Measurements from ENCODE around the gene FXYD5.
A peak's percentile ranks its signal among the peaks of the same experiment; 100 is the strongest.

Gene FXYD5

GRCh38 chr19:35138305-35138892, 16.1 kb upstream of the FXYD5 start, which contains the start of gene FXYD1:
Gene FXYD1, plus strand, starts transcription at chr19:35138824. Its CDS starts 1,256 bp downstream, at chr19:35140080.
- Histone ChIP-seq H3K9me3 (ENCODE audit: control insufficient read depth, insufficient read depth, low read length) (no peaks in the 10 kb centered on the region), H3K9ac (ENCODE audit: low read depth, low read length) (no peak within 1 kb of the TSS), H3K36me3 (ENCODE audit: insufficient read depth, low read length) (no peaks in the 10 kb centered on the region), H3K4me1 (ENCODE audit: insufficient read depth, low read length) (peaks cover 26% of the 10 kb centered on the region)

DNA sequence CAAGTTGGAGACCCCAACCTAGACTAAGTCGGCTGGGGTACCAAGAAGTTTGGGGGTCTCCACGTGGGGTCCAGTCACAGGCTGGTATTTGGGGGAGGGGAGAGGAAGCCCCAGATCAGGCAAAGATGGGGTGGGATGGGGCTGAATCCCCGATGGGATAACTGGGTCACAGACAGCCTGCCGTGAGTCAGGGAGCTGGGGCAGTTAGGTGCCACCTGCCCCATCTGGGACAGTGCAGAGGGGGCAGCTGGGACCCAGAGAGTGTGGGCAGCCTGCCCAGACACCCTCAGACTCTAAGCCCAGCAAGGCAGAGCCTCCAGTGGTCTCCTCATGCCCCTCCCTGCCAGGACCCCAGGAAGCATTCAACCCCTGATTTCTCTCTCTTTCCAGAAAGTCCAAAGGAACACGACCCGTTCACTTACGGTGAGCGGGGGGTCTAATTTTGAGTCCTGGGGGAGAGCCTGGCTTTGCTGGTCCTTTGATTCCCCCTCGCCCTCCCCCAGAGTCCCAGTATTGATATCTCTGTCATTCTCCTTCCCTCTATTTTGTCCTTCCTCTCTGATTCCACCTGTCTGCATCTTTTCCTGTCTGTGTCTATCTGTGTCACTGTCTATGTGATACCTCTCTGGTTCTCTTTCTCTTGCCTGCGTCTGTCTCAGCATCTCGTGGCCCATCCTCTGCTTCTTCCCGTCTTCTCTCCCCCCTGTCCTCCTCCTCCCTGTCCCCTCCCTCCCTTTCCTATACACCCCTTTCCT, 14.2 kb upstream of the FXYD5 start:
- Histone ChIP-seq H3K4me1 (ENCODE audit: insufficient read depth, low read length) (peaks cover 28% of the 10 kb centered on the region), H3K9ac (ENCODE audit: low read depth, low read length) (peak overlapping the region; percentile 35; the same call in 1 of the 2 replicates), H3K9me3 (ENCODE audit: control insufficient read depth, insufficient read depth, low read length) (no peaks in the 10 kb centered on the region), H3K36me3 (ENCODE audit: insufficient read depth, low read length) (no peaks in the 10 kb centered on the region)

DNA sequence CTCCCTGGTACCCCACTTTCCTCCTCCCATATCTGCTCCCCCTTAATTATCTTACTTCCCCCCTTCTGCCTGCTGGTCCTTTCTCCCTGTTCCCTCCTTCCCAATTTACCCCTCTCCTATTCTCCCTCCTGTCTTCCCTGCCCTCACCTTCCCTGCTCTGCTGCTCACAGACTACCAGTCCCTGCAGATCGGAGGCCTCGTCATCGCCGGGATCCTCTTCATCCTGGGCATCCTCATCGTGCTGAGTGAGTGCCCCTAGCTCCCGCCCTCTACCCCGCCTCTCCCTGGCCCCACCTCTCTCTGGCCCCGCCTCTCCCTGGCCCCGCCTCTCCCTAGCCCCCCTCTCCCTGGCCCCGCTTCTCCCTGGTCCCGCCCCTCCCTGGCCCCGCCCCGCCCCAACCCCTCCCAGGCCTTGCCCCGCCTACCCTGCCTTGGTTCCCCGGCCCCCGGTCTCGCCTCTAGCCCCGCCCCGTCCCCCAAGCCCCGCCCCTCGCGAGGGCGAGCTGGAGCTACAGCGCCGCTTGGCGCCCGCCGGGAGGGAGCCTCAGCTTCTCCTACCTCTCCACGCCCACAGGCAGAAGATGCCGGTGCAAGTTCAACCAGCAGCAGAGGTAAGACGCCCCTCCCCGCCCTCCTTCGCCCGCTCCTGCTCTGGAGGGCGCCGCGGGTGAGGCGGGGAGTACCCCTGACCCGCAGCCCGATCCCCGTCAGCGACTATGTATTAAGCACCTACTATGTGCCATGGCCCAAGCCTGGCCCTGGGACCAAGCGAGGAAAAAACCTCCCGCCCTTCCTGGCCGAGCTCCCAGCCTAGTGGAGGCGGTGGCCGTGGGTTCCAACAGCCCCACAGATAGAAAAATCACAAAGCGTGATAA, 13.3 kb upstream of the FXYD5 start:
- Histone ChIP-seq H3K9me3 (ENCODE audit: control insufficient read depth, insufficient read depth, low read length) (no peaks in the 10 kb centered on the region), H3K9ac (ENCODE audit: low read depth, low read length) (peak overlapping the region; percentile 65), H3K36me3 (ENCODE audit: insufficient read depth, low read length) (no peaks in the 10 kb centered on the region), H3K4me1 (ENCODE audit: insufficient read depth, low read length) (peaks cover 25% of the 10 kb centered on the region)

- Histone ChIP-seq H3K36me3 (ENCODE audit: insufficient read depth, low read length) (no peaks in the 10 kb centered on the region; the same call in 1 of the 2 replicates), H3K4me1 (ENCODE audit: insufficient read depth, low read length) (peaks cover 25% of the 10 kb centered on the region), H3K9ac (ENCODE audit: low read depth, low read length) (peak overlapping the region; percentile 65), H3K9me3 (ENCODE audit: control insufficient read depth, insufficient read depth, low read length) (no peaks in the 10 kb centered on the region)
Observed at GRCh38 chr19:35141837-35142605, 12.5 kb upstream of the FXYD5 start.

GRCh38 chr19:35142606-35143230, 11.8 kb upstream of the FXYD5 start:
- Histone ChIP-seq H3K36me3 (ENCODE audit: insufficient read depth, low read length) (no peaks in the 10 kb centered on the region; the same call in 1 of the 2 replicates), H3K4me1 (ENCODE audit: insufficient read depth, low read length) (peaks cover 25% of the 10 kb centered on the region), H3K9ac (ENCODE audit: low read depth, low read length) (peak overlapping the region; percentile 65), H3K9me3 (ENCODE audit: control insufficient read depth, insufficient read depth, low read length) (no peaks in the 10 kb centered on the region)

DNA sequence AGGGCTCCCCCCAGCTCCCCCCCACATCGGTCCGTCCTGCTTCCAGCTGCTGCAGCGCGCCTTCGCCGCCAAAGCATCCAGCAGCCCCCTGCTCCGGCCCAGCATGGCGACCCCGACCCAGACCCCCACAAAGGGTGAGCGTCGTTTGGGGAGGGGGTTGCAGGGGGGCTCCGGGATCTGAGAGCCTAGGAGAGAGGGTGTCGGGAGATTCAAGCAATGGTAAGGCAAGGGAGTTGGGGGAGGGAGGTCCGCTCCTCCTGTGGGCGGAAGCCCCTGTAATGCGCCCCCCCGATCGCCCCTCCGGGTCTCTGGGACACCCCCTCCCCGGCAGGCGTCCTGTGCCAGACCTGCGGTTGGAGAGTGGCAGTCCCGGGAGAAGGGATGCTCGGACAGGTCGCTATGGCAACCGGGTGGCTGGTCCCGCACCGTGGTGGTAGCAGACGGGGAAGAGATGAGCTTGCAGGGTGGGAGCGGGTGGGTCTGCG, 11.3 kb upstream of the FXYD5 start, which contains the start of gene FXYD7:
Gene FXYD7, plus strand, starts transcription at position 25 of the 485 bp plus-strand sequence. Its CDS starts 79 bp downstream, at position 104.
- peak within 1 kb of the TSS; percentile 65 for H3K9ac ChIP-seq (ENCODE audit: low read depth, low read length)
- no peaks in the 10 kb centered on the region for H3K9me3 ChIP-seq (ENCODE audit: control insufficient read depth, insufficient read depth, low read length)
- peaks cover 25% of the 10 kb centered on the region for H3K4me1 ChIP-seq (ENCODE audit: insufficient read depth, low read length)
- no peaks in the 10 kb centered on the region; the same call in 1 of the 2 replicates for H3K36me3 ChIP-seq (ENCODE audit: insufficient read depth, low read length)

- Histone ChIP-seq H3K9ac (ENCODE audit: low read depth, low read length) (peak overlapping the region; percentile 47; the same call in 1 of the 2 replicates), H3K4me1 (ENCODE audit: insufficient read depth, low read length) (peaks cover 23% of the 10 kb centered on the region), H3K36me3 (ENCODE audit: insufficient read depth, low read length) (no peaks in the 10 kb centered on the region; the same call in 1 of the 2 replicates), H3K9me3 (ENCODE audit: control insufficient read depth, insufficient read depth, low read length) (no peaks in the 10 kb centered on the region)
Observed at GRCh38 chr19:35143818-35144217, 10.7 kb upstream of the FXYD5 start.

DNA sequence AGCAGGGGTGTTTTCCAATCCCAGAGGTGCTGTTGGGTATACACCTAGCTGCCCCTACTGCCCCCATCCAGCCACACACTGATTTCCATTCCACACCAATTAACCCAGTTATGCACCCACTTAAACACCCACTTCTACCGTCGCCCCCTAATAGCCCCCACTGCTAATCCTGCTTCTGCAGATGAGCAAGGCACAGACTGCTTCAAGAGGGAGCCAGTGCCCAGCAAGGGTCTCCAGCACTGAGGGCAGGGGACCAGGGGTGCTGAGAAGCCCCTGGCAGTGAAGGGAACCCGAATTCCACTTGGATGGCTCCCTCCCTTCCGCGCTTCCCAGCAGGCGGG, 10.3 kb upstream of the FXYD5 start:
- H3K4me1 ChIP-seq (ENCODE audit: insufficient read depth, low read length), result peaks cover 19% of the 10 kb centered on the region

DNA sequence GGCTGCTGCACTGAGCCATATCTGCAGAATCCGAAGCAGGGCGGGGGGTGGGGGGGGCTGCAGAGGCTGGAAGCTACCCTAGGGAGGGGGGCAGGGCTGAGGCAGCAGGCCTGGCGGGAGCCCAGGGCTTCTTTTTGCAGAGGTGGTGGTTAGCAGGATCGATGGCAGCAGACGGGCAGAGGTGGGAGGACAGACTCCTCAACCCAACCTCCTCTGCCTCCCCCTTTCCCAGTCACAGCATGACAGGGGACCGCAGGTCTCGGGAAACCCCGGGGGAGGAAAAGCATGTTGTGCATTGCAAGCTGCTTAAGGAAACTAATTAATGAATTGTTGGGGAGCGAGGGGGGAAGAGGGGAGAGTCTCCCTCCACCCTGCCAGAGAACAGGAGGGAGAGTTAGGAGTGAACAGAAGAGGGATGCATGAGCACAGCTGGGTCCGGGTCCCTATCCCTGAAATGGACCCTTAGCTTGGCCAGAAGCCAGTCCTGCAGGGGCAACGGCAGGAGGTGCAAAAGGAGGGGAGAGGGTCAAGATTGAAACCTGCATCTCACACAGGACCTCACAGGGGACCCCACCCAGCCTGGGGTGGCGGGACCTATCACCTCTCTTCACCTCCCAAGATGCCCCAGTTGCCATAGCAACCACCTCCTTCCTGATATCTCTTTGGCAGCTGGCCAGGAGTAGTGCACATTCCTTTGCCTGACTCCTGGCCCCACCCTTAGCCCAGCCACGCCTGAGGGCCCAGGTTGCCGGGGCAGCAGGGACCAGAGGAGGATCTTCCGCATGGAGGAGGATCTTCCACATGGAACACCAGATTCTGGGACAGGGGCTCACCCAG, 9.7 kb upstream of the FXYD5 start:
- no peaks in the 10 kb centered on the region for H3K9me3 ChIP-seq (ENCODE audit: control insufficient read depth, insufficient read depth, low read length)
- H3K9ac ChIP-seq (ENCODE audit: low read depth, low read length), result no peak overlapping the region
- H3K4me1 ChIP-seq (ENCODE audit: insufficient read depth, low read length), result peaks cover 14% of the 10 kb centered on the region
- H3K36me3 ChIP-seq (ENCODE audit: insufficient read depth, low read length), result no peaks in the 10 kb centered on the region; the same call in 1 of the 2 replicates

More for the DNA sequence above, 10.3 kb upstream of the FXYD5 start:
- no peak overlapping the region for H3K9ac ChIP-seq (ENCODE audit: low read depth, low read length)
- no peaks in the 10 kb centered on the region; the same call in 1 of the 2 replicates for H3K36me3 ChIP-seq (ENCODE audit: insufficient read depth, low read length)
- no peaks in the 10 kb centered on the region for H3K9me3 ChIP-seq (ENCODE audit: control insufficient read depth, insufficient read depth, low read length)

DNA sequence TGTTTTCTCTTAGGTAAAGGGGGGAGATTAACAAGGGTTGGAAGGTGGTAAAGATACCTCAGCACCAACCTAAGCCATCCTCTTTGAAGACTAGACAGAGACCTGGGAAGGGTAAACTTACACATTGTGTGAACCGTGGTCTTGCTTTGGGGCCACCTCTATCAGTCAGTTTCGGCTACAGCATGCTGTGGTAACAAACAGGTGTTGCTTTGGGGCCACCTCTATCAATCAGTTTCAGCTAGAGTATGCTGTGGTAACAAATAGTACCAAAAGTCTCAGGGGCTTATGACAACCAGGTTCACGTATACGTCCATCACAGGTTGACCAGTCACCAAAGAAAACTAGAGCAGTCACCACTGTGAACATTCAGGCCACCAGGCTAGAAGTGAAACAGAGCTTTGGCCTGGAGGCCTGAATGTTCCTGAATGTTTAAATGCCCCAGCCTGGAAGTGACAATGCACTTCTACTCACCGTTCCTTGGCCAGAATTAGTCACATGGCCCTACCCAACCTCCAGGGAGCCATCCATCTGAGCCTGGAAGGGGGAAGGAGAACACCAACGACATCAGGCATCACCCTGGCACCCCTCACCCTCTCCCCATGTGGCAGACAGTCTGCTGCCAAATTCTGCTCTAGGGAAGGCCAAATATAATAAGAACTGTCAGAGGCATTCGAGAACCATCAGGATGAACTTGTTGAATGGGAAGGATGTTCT, 7.6 kb upstream of the FXYD5 start:
- no peak overlapping the region for H3K9ac ChIP-seq (ENCODE audit: low read depth, low read length)
- no peaks in the 10 kb centered on the region for H3K9me3 ChIP-seq (ENCODE audit: control insufficient read depth, insufficient read depth, low read length)
- no peaks in the 10 kb centered on the region; the same call in 1 of the 2 replicates for H3K36me3 ChIP-seq (ENCODE audit: insufficient read depth, low read length)
- H3K4me1 ChIP-seq (ENCODE audit: insufficient read depth, low read length), result peaks cover 20% of the 10 kb centered on the region

DNA sequence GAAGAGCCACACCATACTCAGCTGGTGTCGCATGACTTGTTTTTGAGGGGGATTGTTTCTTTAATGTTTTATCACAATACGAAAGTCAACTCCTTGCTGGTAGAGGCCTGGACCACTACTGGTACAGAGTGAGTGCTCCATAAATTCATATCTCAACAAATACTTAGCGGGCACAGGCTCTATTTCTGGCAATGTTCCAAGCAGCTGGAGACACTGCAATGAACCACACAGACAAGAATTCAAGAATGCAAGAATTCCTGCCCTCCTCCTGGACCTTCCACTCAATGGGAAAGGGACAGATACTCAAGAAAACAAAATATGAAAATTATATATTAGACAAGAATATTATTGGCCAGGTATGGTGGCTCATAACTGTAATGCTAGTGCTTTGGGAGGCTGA, 5.1 kb upstream of the FXYD5 start:
- Histone ChIP-seq H3K4me1 (ENCODE audit: insufficient read depth, low read length) (peaks cover 18% of the 10 kb centered on the region), H3K9me3 (ENCODE audit: control insufficient read depth, insufficient read depth, low read length) (no peaks in the 10 kb centered on the region), H3K9ac (ENCODE audit: low read depth, low read length) (no peak overlapping the region), H3K36me3 (ENCODE audit: insufficient read depth, low read length) (no peaks in the 10 kb centered on the region; the same call in 1 of the 2 replicates)

GRCh38 chr19:35150445-35150844, 4.1 kb upstream of the FXYD5 start:
- Histone ChIP-seq H3K4me1 (ENCODE audit: insufficient read depth, low read length) (peaks cover 18% of the 10 kb centered on the region), H3K36me3 (ENCODE audit: insufficient read depth, low read length) (no peaks in the 10 kb centered on the region; the same call in 1 of the 2 replicates), H3K9ac (ENCODE audit: low read depth, low read length) (no peak overlapping the region), H3K9me3 (ENCODE audit: control insufficient read depth, insufficient read depth, low read length) (no peaks in the 10 kb centered on the region)
